Measurements from ENCODE around the gene CFAP298.
A peak's percentile ranks its signal among the peaks of the same experiment; 100 is the strongest.
"Not testable (repeated sequence)": the region's sequence is repeated elsewhere in the genome, so short reads cannot be mapped to it uniquely, and the experiment has no call there.

Gene CFAP298, protein sequence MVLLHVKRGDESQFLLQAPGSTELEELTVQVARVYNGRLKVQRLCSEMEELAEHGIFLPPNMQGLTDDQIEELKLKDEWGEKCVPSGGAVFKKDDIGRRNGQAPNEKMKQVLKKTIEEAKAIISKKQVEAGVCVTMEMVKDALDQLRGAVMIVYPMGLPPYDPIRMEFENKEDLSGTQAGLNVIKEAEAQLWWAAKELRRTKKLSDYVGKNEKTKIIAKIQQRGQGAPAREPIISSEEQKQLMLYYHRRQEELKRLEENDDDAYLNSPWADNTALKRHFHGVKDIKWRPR

DNA sequence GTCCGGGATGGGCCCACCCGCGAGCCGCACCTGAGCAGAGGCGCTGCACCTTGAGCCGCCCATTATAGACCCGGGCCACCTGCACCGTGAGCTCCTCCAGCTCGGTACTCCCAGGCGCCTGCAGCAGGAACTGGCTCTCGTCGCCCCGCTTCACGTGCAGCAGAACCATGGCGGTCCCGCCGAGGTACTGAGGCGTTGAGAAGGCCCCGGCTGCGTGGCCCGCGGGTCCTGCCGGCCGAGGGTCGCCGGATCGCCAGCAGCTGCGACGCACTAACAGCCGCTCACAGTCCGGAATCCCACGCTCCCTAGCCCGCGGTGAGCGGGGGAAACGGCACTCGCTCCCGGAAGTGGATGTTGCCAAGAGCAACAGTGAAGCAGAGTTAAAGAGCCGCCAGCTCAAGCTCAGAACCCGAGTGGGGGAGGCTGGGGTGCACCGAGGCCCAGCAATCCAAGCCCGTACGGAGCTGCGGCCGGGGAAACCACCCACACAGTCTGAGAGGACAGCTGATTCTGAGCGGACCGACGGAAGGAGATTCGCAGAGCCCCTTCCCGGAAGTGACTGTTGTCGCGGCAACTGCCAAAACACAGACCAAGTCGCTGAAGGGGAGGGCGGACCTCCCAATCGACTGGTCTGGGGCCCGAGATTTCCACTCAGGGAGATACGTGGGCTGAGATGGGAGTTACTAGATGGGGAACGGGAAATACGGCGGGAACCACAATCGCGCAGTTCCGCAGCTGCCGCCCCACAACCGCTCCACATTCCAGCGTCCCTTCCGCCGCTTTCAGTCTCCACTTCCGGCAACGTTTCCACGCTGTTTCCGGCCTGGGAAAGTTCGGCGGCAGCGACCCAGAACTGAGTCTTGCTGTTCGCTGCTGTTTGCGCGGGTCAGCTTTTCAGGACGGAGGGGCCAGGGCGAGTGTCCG lies at the start of gene CFAP298:
Gene CFAP298, minus strand, starts transcription at position 303 of the 924 bp plus-strand sequence. Its CDS starts 134 bp downstream, at position 169.
- peak; percentile 90 for DNase-seq

DNA sequence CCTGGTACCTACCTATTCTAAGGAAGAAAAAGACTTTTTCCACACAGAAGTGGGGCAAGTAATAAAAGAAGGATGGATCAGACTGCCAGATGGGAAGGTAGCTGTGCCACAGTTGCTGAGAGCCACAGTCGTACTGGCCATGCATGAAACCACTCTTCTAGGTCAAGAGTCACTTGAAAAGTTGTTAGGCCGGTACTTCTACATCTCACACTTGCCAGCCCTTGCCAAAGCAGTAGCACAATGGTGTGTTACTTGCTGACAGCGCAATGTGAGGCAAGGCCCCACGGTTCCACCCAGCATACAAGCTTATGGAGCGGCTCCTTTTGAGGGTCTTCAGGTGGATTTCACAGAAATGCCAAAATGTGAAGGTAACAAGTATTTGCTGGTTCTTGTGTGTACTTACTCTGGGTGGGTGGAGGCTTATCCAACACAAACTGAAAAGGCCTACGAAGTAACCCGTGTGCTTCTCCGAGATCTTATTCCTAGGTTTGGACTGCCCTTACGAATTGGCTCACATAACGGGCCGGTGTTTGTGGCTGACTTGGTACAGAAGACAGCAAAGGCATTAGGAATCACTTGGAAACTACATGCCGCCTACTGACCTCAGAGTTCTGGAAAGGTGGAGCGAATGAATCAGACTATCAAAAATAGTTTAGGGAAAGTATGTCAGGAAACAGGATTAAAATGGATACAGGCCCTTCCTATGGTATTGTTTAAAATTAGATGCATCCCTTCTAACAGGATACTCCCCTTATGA lies 49.0 kb upstream of the CFAP298 start:
- DNase-seq = peak; percentile 86

DNA sequence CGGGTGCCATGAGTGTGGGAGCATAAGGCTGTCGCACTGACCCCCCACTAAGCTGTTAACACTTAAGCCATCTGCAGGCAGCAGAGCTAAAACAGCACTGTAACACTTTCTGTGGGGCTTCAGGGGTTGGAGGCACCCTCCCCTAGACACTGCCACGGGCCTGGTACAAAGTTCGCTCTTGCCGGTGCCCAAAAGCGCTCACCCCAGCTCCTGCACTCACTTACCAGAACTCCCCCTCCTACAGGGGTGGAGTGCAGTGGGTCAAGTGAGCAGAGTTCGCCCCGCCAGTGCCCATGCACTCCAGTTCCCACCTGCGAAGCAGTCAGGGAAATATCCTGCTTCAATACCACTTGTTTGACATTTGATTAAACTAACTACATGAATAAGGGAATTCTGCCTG lies 46.3 kb upstream of the CFAP298 start:
- DNase-seq = no peak

GRCh38 chr21:32653326-32653901 lies 41.2 kb upstream of the CFAP298 start:
- DNase-seq = peak; percentile 80

DNA sequence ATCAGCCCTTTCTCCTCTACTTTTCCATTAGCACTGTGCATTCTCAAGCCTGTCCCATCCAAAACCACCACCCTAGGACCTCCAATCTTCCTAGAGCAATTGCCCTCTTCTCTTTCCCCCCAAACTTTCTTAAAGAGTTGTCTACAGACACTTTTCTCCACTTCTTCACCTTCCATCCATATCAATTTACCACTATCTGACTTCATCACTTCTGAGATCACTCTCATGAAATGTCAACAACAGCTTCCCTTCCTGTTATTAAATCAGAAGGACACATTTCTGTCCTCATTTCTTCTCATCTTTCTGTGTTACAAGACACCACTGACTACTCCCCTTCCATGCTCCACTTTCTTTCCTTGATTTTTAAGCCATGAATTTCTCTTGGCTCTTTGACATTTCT lies 36.0 kb upstream of the CFAP298 start:
- no peak for DNase-seq

DNA sequence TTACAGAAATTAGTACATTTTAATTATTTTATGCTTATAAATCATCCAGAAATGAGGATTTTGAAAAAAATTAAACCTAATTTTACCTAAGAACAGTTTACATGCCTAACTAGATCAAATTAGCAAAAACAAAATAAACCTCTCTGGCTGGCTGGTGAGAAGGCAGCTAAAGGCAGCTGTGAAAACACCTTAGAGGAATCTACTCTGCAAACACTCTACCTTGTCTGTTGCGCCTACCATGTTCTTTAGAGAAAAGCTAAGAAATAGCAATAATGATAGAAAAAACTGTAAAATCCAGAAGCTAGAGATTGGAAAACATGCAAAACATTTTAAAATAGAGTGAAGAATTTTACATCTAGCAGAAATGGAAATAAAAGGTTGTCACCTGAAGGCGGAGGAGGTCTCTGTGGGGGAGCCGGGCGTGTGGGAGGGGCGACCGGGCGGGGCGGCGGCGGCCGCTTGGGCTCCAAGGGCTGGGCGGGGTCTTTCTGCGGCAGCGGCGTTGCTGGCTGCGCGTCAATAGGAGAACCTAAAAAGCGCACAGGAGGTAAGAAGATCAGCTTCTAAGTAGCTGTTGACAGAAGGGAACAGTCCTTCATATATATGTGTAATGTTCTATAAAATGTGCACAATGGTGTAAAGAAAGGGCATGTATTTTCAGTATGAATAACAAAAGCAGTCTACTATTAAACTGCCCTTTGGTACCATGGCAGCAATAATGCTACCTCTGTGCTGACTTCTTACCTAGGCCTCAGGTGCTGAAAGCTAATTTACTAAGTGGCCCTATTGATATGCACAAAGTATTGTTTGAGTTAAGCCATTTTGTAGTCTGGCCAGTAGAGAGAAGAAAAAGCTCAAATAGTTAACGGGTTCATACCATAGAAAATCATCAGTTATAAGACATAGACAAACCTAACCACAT lies 33.3 kb upstream of the CFAP298 start:
- peak; percentile 52 for DNase-seq

DNA sequence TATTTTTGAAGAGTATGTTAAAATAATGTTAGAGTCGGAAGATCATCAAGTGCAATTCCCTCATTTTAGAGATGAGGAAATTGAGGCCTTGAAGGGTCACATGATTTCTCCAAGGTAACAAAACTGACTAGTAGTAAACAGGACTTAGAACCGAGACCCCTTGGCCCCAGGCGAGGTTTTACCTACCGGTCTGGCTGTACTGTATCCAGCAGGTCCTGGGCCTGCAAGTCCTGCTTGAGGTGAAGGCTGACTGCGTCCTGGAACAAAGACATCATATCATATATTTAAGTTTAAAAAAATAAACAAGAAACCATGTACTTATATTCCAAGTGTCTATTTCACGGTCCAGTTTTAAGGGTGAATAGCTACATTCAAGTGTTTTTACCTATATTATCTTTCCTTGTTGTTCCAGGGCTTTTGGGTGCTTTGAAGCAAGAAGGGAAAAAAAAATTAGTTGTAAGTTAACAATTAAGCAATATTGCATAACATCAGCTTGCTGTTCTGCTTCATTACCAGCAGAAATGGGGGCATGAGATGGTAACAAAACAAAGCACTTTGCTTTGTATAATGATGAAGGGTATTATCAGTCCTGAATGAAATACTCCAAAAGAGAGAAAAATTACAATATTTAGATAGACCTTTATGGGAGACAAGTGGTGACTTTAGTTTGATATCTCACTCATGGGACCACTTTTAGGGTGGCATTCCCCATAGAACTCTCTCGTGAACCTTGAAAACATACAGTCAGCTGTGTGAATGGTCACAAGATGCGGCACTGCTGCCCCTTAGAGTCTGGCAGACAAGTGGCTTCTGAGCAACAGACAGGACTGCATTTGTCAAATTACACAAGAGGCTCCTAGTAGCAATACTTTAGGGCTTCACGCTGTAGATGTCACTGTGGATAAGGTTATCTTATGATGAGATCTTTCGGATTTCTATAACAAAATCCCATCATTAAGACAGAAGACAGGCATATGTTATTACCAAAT lies 29.8 kb upstream of the CFAP298 start:
- no peak for DNase-seq

- no peak for DNase-seq
Observed at GRCh38 chr21:32626621-32627196, 14.5 kb upstream of the CFAP298 start.

DNA sequence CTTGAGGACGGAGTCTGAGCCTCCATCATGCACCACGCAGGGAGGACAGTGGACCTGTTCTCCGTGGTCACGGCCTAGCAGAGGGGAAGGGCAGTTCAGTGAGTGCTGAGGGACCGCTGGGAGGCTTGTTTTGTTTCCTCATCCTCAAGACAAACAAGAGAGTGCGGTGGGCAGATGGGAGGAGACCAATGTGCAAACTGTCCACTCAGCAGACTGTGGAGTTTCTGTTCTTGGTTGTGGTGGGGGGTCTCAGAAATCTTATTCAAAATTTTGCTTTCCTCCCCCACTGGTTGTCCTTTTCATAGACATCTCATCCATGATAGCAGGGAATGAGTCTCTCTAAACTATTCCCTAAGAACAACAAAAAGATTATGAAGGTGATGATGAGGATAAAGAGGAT lies 6.0 kb upstream of the CFAP298 start:
- not testable (repeated sequence) for DNase-seq

- DNase-seq = no peak
Observed at GRCh38 chr21:32613436-32614043, 1.4 kb upstream of the CFAP298 start.

GRCh38 chr21:32612999-32613337 lies 791 bp upstream of the CFAP298 start:
- DNase-seq = no peak

- peak; percentile 5 for DNase-seq
Observed at GRCh38 chr21:32611471-32611997, 643 bp downstream of the CFAP298 start.

GRCh38 chr21:32610940-32611339 lies 1.2 kb downstream of the CFAP298 start:
- not testable (repeated sequence) for DNase-seq

GRCh38 chr21:32608851-32609250 lies 3.3 kb downstream of the CFAP298 start:
- no peak for DNase-seq

DNA sequence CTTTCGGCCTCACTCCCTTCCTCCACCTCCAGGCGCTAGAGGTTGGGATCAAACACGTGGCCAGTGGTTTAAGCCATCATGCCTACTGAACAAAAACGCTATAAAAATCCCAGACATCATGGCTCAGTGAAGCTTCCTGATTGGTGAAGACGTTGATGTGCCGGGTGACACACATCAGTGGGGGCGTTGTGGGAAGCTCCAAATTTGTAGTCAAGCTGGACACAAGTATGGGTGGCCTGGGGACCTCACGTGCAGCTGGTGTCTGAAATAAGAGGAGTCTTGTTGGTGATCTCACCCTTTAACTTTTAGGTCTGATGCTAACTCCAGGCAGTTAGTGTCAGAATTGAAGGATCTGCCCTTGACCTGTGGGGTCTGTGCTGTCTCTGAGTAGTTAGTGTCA lies 6.7 kb downstream of the CFAP298 start:
- DNase-seq = no peak

GRCh38 chr21:32604464-32604863 lies 7.7 kb downstream of the CFAP298 start:
- DNase-seq = peak; percentile 19

- no peak for DNase-seq
Observed at GRCh38 chr21:32603131-32603530, 9.0 kb downstream of the CFAP298 start.

DNA sequence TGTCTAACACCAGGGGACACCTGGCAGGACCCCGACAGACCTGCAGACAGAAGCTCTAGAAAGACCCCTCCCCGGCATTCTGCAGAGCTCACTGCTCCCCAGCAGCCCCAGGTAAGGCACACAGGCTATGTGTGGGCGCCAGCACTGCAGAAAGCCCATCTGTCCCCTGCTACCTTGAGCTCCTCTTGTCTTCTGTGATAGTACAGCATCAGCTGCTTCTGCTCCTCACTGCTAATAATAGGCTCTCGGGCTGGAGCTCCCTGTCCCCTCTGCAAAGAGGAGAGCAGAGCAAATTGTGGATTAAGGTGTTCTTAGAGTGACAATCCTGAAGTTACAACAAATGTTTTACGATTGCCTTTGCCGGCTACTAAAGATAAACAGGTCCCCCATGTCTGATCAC lies 10.1 kb downstream of the CFAP298 start:
- DNase-seq = no peak

- DNase-seq = no peak
Observed at GRCh38 chr21:32599526-32599925, 12.7 kb downstream of the CFAP298 start.

DNA sequence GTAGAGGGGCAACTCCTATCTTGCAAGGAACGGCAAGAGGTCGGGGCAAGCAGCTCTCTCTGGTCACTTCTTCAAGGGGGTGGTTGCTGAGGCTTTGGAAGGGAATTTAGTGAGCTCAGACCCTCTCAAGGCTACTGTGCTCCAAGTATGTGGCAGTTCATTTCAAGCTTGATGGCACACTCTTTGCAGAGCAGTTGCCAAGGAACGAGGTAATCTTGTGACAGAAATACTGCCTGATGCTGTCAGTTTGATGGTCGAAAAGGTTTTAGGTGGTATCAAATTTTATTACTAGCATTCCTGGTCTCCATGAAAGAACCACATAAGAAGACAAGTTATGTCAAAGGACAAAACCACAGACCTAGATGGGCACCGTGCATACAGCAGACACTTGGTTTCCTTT lies 13.1 kb downstream of the CFAP298 start:
- no peak for DNase-seq

Measured in NCI-H510A treated with DMSO at 0.1 percent for 48 hours (cell line).